ENCODE measurements around the gene ADAMTSL1.

GRCh38 chr9:18543406-18544192, 69.6 kb downstream of the ADAMTSL1 start:
- TF ChIP-seq CTCF (IDR thresholded peaks at IDR 0.05; ENCODE audit: poor library complexity, severe bottlenecking): no peak
- no peak for TF ChIP-seq POLR2AphosphoS5 (IDR thresholded peaks at IDR 0.05)
- TF ChIP-seq TAF1 (IDR thresholded peaks at IDR 0.05; ENCODE audit: low read depth): no peak
- TF ChIP-seq SMC3 (conservative IDR thresholded peaks at IDR 0.05; ENCODE audit: poor library complexity): no peak

All from neural cell (in vitro differentiated cells).